ENCODE data around the gene EPHB6. TPM values are rescaled to one million over a fixed set of nuclear protein-coding genes. Genes with fewer than 3 reads are reported as not detected.

EPHB6 gene
- polyA plus RNA-seq, 1 of the 3 experiments (the other 2 are of a cell fraction) = 1.8 TPM

DNA sequence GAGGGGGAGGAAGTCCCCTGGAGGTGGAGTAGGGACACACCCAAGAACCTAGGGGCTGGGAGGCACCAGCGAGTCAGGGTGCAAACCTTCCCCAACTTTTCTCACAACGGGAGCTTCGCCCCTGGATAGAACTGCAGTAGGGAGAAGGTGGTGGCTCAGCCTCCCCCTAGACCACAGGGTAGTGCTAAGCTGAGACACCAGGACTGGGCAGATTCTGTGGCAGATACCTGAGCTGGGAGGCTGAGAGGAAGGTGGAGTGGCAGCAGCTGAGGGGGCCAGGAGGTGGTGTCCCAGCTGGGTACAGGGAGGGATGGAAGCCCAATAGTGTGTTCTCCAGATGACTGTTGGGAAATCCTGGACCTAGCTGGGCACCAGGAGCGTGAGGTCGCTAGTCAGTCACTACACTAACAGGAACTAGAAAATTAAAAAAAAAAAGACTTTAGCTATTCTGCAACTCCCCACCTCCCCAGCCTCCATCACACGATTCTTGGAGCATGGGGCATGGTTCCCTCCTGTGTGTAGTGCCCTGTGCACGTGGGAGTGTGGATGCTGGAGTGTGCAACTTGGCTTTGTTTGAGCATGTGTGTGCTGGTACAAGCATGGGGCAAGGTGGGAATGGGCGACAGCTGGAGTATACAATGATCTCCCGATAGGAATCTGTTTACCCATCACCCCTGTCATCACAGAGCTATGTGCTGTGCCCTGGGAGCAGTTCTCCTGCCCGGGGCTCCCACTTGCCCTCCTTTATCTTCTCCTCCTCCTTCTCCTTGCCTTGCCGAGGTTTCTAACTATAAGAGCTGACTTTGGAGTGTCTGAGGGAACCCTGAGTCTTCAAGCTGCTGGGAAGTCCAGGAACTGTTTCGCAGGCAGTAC, 39.5 kb downstream of the EPHB6 start:
- Histone ChIP-seq H2AFZ (ENCODE audit: low read depth) (no peak overlapping the region), H3K79me2 (ENCODE audit: insufficient read depth) (no peaks in the 10 kb centered on the region), H3F3A (replicated peaks; ENCODE audit: insufficient read depth) (no peaks in the 10 kb centered on the region), H3K4me2 (no peak overlapping the region), H3K27me3 (ENCODE audit: insufficient read depth) (peaks cover 32% of the 10 kb centered on the region), H3K9me3 (no peaks in the 10 kb centered on the region), H4K20me1 (ENCODE audit: insufficient read depth) (no peaks in the 10 kb centered on the region), H3K27ac (ENCODE audit: low read depth in 2 of 2, low read length in 1 of 2) (no peak overlapping the region), H3K9ac (no peak overlapping the region), H3K4me1 (ENCODE audit: control insufficient read depth in 1 of 2, insufficient read depth in 2 of 2, low read depth in 1 of 2, low read length in 1 of 2) (no peaks in the 10 kb centered on the region), H3K9me2 (no peaks in the 10 kb centered on the region), H3K36me3 (replicated peaks in 1 of 2; ENCODE audit: control insufficient read depth in 1 of 2, insufficient read depth in 2 of 2, low read length in 1 of 2) (no peaks in the 10 kb centered on the region), H3K4me3 (ENCODE audit: low read depth in 2 of 2, low read length in 1 of 2) (no peak overlapping the region)
- TF ChIP-seq EP300 (IDR thresholded peaks at IDR 0.05; ENCODE audit: borderline replicate concordance in 1 of 2, low read depth in 1 of 2, low read length in 1 of 2) (no peak), POLR2AphosphoS5 (IDR thresholded peaks at IDR 0.05; ENCODE audit: low read depth, low read length) (no peak)
- POLR2A ChIA-PET = no interaction called here
- CTCF ChIA-PET = interaction anchor here (2.9 kb wide), 1 partner anchor 14 kb away, joined by 15 read pairs; no protein-coding TSS in a partner anchor
- DNase-seq = no peak
- 13% methylated on average over 12 of the region's 12 CpGs for WGBS (ENCODE audit: low lambda C conversion rate)

DNA sequence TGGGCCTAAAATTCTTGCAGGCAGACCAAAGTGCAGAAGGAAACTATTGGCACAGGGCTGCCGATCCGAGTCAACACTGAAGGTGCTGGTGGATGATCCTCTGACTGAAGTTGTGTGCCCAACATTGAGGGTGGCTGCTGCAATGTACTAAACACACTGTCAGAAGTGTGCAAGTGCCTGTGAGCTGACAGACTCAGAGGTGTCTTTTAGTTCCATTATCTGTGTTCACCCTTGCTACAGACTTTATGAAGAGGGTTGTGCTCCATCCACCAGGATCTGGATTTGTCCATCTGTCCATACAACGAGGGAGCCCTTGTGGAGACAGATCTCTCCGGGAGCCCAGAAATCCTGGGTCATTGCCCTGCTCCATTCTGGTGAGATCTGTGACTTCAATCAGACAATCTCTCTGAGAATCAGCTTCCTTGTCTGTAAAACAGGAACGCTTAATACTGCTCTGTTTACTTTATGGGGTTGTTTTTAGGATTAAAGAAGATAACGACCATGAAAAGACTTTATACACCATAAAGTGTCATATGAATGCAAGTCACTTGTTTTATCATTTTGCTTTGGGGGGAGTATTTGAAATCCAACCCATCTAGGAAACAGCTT, 40.2 kb downstream of the EPHB6 start:
- ChIA-PET POLR2A (no interaction called here), CTCF (interaction anchor here (1.3 to 2.9 kb wide), 2 partner anchors 14 to 15 kb away, joined by 4 to 15 read pairs; no protein-coding TSS in a partner anchor)
- no peak overlapping the region for H3K4me2 ChIP-seq
- H3F3A ChIP-seq (replicated peaks; ENCODE audit: insufficient read depth) = no peaks in the 10 kb centered on the region
- no peak overlapping the region for H2AFZ ChIP-seq (ENCODE audit: low read depth)
- no peak for DNase-seq
- H3K4me1 ChIP-seq (ENCODE audit: control insufficient read depth in 1 of 2, insufficient read depth in 2 of 2, low read depth in 1 of 2, low read length in 1 of 2) = no peaks in the 10 kb centered on the region
- H3K27ac ChIP-seq (ENCODE audit: low read depth in 2 of 2, low read length in 1 of 2) = no peak overlapping the region
- H3K9me2 ChIP-seq = no peaks in the 10 kb centered on the region
- peaks cover 37% of the 10 kb centered on the region for H3K27me3 ChIP-seq (ENCODE audit: insufficient read depth)
- no peaks in the 10 kb centered on the region for H4K20me1 ChIP-seq (ENCODE audit: insufficient read depth)
- H3K9ac ChIP-seq = no peak overlapping the region
- H3K4me3 ChIP-seq (ENCODE audit: low read depth in 2 of 2, low read length in 1 of 2) = no peak overlapping the region
- WGBS (ENCODE audit: low lambda C conversion rate) = 11% methylated on average over 6 of the region's 6 CpGs
- no peaks in the 10 kb centered on the region for H3K36me3 ChIP-seq (replicated peaks in 1 of 2; ENCODE audit: control insufficient read depth in 1 of 2, insufficient read depth in 2 of 2, low read length in 1 of 2)
- no peaks in the 10 kb centered on the region for H3K79me2 ChIP-seq (ENCODE audit: insufficient read depth)
- H3K9me3 ChIP-seq = no peaks in the 10 kb centered on the region
- TF ChIP-seq, protein P1, sequence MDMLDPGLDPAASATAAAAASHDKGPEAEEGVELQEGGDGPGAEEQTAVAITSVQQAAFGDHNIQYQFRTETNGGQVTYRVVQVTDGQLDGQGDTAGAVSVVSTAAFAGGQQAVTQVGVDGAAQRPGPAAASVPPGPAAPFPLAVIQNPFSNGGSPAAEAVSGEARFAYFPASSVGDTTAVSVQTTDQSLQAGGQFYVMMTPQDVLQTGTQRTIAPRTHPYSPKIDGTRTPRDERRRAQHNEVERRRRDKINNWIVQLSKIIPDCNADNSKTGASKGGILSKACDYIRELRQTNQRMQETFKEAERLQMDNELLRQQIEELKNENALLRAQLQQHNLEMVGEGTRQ (IDR thresholded peaks at IDR 0.05; ENCODE audit: borderline replicate concordance, low read depth, low read length) = no peak
- TF ChIP-seq, protein P2, sequence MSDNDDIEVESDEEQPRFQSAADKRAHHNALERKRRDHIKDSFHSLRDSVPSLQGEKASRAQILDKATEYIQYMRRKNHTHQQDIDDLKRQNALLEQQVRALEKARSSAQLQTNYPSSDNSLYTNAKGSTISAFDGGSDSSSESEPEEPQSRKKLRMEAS (IDR thresholded peaks at IDR 0.05; ENCODE audit: low read depth) = no peak
- TF ChIP-seq, protein P3, sequence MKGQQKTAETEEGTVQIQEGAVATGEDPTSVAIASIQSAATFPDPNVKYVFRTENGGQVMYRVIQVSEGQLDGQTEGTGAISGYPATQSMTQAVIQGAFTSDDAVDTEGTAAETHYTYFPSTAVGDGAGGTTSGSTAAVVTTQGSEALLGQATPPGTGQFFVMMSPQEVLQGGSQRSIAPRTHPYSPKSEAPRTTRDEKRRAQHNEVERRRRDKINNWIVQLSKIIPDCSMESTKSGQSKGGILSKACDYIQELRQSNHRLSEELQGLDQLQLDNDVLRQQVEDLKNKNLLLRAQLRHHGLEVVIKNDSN (IDR thresholded peaks at IDR 0.05; ENCODE audit: borderline replicate concordance, low read depth) = no peak
- TF ChIP-seq MEF2A (IDR thresholded peaks at IDR 0.05; ENCODE audit: borderline replicate concordance, low read depth) = no peak
- TF ChIP-seq TAF1 (IDR thresholded peaks at IDR 0.05; ENCODE audit: borderline replicate concordance, low read depth, low read length) = no peak
- no peak for TF ChIP-seq GABPA (IDR thresholded peaks at IDR 0.05; ENCODE audit: low read depth)
- TF ChIP-seq, protein P4, sequence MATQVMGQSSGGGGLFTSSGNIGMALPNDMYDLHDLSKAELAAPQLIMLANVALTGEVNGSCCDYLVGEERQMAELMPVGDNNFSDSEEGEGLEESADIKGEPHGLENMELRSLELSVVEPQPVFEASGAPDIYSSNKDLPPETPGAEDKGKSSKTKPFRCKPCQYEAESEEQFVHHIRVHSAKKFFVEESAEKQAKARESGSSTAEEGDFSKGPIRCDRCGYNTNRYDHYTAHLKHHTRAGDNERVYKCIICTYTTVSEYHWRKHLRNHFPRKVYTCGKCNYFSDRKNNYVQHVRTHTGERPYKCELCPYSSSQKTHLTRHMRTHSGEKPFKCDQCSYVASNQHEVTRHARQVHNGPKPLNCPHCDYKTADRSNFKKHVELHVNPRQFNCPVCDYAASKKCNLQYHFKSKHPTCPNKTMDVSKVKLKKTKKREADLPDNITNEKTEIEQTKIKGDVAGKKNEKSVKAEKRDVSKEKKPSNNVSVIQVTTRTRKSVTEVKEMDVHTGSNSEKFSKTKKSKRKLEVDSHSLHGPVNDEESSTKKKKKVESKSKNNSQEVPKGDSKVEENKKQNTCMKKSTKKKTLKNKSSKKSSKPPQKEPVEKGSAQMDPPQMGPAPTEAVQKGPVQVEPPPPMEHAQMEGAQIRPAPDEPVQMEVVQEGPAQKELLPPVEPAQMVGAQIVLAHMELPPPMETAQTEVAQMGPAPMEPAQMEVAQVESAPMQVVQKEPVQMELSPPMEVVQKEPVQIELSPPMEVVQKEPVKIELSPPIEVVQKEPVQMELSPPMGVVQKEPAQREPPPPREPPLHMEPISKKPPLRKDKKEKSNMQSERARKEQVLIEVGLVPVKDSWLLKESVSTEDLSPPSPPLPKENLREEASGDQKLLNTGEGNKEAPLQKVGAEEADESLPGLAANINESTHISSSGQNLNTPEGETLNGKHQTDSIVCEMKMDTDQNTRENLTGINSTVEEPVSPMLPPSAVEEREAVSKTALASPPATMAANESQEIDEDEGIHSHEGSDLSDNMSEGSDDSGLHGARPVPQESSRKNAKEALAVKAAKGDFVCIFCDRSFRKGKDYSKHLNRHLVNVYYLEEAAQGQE (IDR thresholded peaks at IDR 0.05; ENCODE audit: low read depth, low read length) = no peak
- TF ChIP-seq FOSL2 (IDR thresholded peaks at IDR 0.05; ENCODE audit: borderline replicate concordance, low read depth) = no peak
- no peak for TF ChIP-seq TEAD4 (IDR thresholded peaks at IDR 0.05; ENCODE audit: borderline replicate concordance, insufficient read depth)
- no peak for TF ChIP-seq JUND (IDR thresholded peaks at IDR 0.05)
- TF ChIP-seq, protein P5, sequence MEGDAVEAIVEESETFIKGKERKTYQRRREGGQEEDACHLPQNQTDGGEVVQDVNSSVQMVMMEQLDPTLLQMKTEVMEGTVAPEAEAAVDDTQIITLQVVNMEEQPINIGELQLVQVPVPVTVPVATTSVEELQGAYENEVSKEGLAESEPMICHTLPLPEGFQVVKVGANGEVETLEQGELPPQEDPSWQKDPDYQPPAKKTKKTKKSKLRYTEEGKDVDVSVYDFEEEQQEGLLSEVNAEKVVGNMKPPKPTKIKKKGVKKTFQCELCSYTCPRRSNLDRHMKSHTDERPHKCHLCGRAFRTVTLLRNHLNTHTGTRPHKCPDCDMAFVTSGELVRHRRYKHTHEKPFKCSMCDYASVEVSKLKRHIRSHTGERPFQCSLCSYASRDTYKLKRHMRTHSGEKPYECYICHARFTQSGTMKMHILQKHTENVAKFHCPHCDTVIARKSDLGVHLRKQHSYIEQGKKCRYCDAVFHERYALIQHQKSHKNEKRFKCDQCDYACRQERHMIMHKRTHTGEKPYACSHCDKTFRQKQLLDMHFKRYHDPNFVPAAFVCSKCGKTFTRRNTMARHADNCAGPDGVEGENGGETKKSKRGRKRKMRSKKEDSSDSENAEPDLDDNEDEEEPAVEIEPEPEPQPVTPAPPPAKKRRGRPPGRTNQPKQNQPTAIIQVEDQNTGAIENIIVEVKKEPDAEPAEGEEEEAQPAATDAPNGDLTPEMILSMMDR (IDR thresholded peaks at IDR 0.05) = no peak
- no peak for TF ChIP-seq POLR2AphosphoS5 (IDR thresholded peaks at IDR 0.05; ENCODE audit: low read depth, low read length)
- TF ChIP-seq RFX5 (IDR thresholded peaks at IDR 0.05; ENCODE audit: low read length) = no peak
- TF ChIP-seq GATA2 (CRISPR knock-in tag; IDR thresholded peaks at IDR 0.05) = no peak
- no peak for TF ChIP-seq NRF1 (IDR thresholded peaks at IDR 0.05; ENCODE audit: low read depth, low read length)
- TF ChIP-seq CHD2 (IDR thresholded peaks at IDR 0.05; ENCODE audit: low read length, partially characterized antibody) = no peak
- no peak for TF ChIP-seq RXRA (IDR thresholded peaks at IDR 0.05; ENCODE audit: borderline replicate concordance, low read depth)
- no peak for TF ChIP-seq TCF12 (IDR thresholded peaks at IDR 0.05)
